ENCODE results near the gene CST9. TPM values are rescaled to one million over a fixed set of nuclear protein-coding genes. Genes with fewer than 3 reads are reported as not detected.

CST9 gene
- total RNA-seq, 6 donors from 2014 or later: not detected

GRCh38 chr20:23588434-23589403 is 17.0 kb downstream of the CST9 start:
- Histone ChIP-seq H3K27ac (no peak overlapping the region), H3K4me3 (no peak overlapping the region), H3K36me3 (no peaks in the 10 kb centered on the region), H3K27me3 (no peaks in the 10 kb centered on the region), H3K9me3 (no peaks in the 10 kb centered on the region), H3K4me1 (no peaks in the 10 kb centered on the region)
- ATAC-seq (ENCODE audit: low FRiP score in 2 of 2) (no peak), DNase-seq (no peak)
- WGBS, 2 donors: 69 to 88% methylated on average over 4 to 10 of the region's 10 CpGs
- no peak for TF ChIP-seq CTCF (IDR thresholded peaks at IDR 0.05)
- no peak for TF ChIP-seq POLR2A (IDR thresholded peaks at IDR 0.05)
- TF ChIP-seq EP300 (IDR thresholded peaks at IDR 0.05): no peak
- TF ChIP-seq POLR2AphosphoS5 (IDR thresholded peaks at IDR 0.05): no peak

GRCh38 chr20:23587631-23588030 is 18.1 kb downstream of the CST9 start:
- Histone ChIP-seq H3K4me3 (no peak overlapping the region), H3K4me1 (no peaks in the 10 kb centered on the region), H3K9me3 (no peaks in the 10 kb centered on the region), H3K27me3 (no peaks in the 10 kb centered on the region), H3K27ac (no peak overlapping the region), H3K36me3 (no peaks in the 10 kb centered on the region)
- ATAC-seq (ENCODE audit: low FRiP score in 2 of 2) (peak in 1 of 2 donors; percentile 37), DNase-seq (peak in 1 of 2 donors; percentile 13)
- 81 to 87% methylated on average over 6 to 7 of the region's 7 CpGs for WGBS, 2 donors
- TF ChIP-seq POLR2A (IDR thresholded peaks at IDR 0.05): no peak
- no peak for TF ChIP-seq CTCF (IDR thresholded peaks at IDR 0.05)
- no peak for TF ChIP-seq POLR2AphosphoS5 (IDR thresholded peaks at IDR 0.05)
- no peak for TF ChIP-seq EP300 (IDR thresholded peaks at IDR 0.05)

- DNase-seq (peak in 1 of 2 donors; percentile 40), ATAC-seq (ENCODE audit: low FRiP score in 2 of 2) (peak in 1 of 2 donors; percentile 37)
- H3K27me3 ChIP-seq: no peaks in the 10 kb centered on the region
- no peak overlapping the region for H3K4me3 ChIP-seq
- TF ChIP-seq CTCF (IDR thresholded peaks at IDR 0.05) (no peak), POLR2AphosphoS5 (IDR thresholded peaks at IDR 0.05) (no peak), POLR2A (IDR thresholded peaks at IDR 0.05) (no peak), EP300 (IDR thresholded peaks at IDR 0.05) (no peak)
- no peaks in the 10 kb centered on the region for H3K4me1 ChIP-seq
- H3K27ac ChIP-seq: no peak overlapping the region
- H3K9me3 ChIP-seq: no peaks in the 10 kb centered on the region
- 61 to 73% methylated on average over 7 to 13 of the region's 13 CpGs for WGBS, 2 donors
- H3K36me3 ChIP-seq: no peaks in the 10 kb centered on the region
These were observed 18.8 kb downstream of the CST9 start for GRCh38 chr20:23586735-23587525.

- Histone ChIP-seq H3K4me1 (no peaks in the 10 kb centered on the region), H3K9me3 (no peaks in the 10 kb centered on the region), H3K36me3 (no peaks in the 10 kb centered on the region), H3K27ac (no peak overlapping the region), H3K27me3 (no peaks in the 10 kb centered on the region), H3K4me3 (no peak overlapping the region)
- no peak for TF ChIP-seq POLR2AphosphoS5 (IDR thresholded peaks at IDR 0.05)
- no peak for TF ChIP-seq POLR2A (IDR thresholded peaks at IDR 0.05)
- TF ChIP-seq EP300 (IDR thresholded peaks at IDR 0.05): no peak
- TF ChIP-seq CTCF (IDR thresholded peaks at IDR 0.05): no peak
- WGBS, 2 donors: 63 to 85% methylated on average over 5 of the region's 5 CpGs
- ATAC-seq (ENCODE audit: low FRiP score in 2 of 2): peak in 1 of 2 donors; percentile 40
- DNase-seq: peak in 1 of 2 donors; percentile 7
These were observed 19.6 kb downstream of the CST9 start for GRCh38 chr20:23585808-23586734.
